Muscle of leg (tissue), 11 donors: ENCODE results near the gene SEC14L1. TPM values are rescaled to one million over a fixed set of nuclear protein-coding genes. Genes with fewer than 3 reads are reported as not detected.
"Not testable (repeated sequence)": the region's sequence is repeated elsewhere in the genome, so short reads cannot be mapped to it uniquely, and the experiment has no call there.

Experiments
- DNase-seq: peaks from one replicate; pipeline ENCODE4 v3.0.0; 2013
- H3K27ac ChIP-seq: one replicate; pipeline ENCODE4 v1.5.1; 2013; ENCODE audit warnings: mild to moderate bottlenecking, low read length, control low read depth
- H3K27me3 ChIP-seq: one replicate; pipeline ENCODE4 v1.6.1; 2013; ENCODE audit warnings: low read length; ENCODE audit not compliant: control insufficient read depth, insufficient read depth
- H3K36me3 ChIP-seq: one replicate; pipeline ENCODE4 v1.6.1; 2013; ENCODE audit warnings: low read length; ENCODE audit not compliant: control insufficient read depth, insufficient read depth
- H3K4me1 ChIP-seq: one replicate; pipeline ENCODE4 v1.6.1; 2013; ENCODE audit warnings: low read length; ENCODE audit not compliant: control insufficient read depth, insufficient read depth
- H3K4me3 ChIP-seq: one replicate; pipeline ENCODE4 v1.5.1; 2013; ENCODE audit warnings: low read length, control low read depth
- H3K9me3 ChIP-seq: replicated peaks from 2 replicates; pipeline ENCODE4 v1.6.1; 2013; ENCODE audit warnings: low read depth, low read length; ENCODE audit not compliant: control insufficient read depth
- WGBS: methylation state at CpG from one replicate; pipeline ENCODE4 v1.1.5; 2013; ENCODE audit warnings: missing lambda C conversion rate; ENCODE audit not compliant: insufficient coverage; 5-methylcytosine and 5-hydroxymethylcytosine counted together
- polyA plus RNA-seq, 8 donors: library from polyadenylated mRNA; unstranded; fragments of 120-200 nt; gene quantifications; one replicate each; pipeline versions ENCODE4 v1.2.1 to v1.2.3, GENCODE V29; 2013; ENCODE audit warnings: inconsistent platforms in 1 of 8, low replicate concordance in 1 of 8; ENCODE audit not compliant: insufficient read length in 8 of 8, insufficient read depth in 1 of 8
- total RNA-seq: library from RNA; stranded (reverse); fragments of 120-200 nt; gene quantifications from one replicate; pipeline ENCODE4 v1.2.4, GENCODE V29; 2013

The SEC14L1 gene
- total and polyA plus RNA-seq, 9 donors = 41.3 to 93.4 (median 82.4) TPM

DNA sequence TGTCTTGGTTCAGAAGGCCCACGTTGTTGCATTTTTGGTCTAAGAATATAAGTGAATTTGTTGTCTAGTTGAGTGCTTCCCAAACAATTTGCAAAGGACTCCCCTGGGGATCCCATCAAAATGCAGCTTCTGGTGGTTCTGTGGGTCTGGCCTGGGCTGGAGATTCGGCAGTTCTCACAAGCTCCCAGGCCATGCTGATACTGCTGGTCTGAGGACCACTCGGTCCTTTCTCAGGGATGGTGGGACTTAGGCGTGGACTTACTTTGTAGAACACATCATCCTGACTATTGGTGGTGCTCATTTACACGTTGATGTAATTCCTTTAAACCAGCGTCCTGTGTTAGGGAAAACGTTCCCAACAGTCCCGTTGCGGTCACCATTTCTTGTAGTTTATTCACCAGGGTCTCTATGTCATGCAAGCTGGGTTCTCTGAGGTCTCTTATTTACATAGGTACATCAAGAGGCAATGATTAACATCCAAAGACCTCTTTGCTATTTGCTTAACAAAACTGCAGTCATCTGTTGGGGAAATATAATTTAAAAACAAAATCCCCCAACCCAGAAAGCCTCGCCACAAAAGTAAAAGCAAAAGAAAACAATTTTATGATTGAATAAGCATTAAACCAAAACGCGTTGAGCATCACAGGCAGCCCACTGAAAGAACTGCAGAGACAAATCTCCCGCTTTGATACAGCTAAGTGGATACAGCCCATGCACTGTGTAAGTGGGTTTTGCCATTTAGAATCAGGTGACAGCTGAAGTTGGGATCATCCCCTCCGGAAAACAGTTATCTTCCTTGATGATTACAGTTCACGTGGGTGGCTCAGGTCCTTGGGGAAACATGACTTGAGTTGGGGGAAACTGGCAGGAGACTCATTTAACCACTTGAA is 39.0 kb upstream of the SEC14L1 start:
- H3K4me1 ChIP-seq = peaks cover 23% of the 10 kb centered on the region
- H3K27ac ChIP-seq = no peak overlapping the region
- H3K27me3 ChIP-seq = no peaks in the 10 kb centered on the region
- H3K4me3 ChIP-seq = no peak overlapping the region
- no peaks in the 10 kb centered on the region for H3K9me3 ChIP-seq
- 88% methylated on average over 2 of the region's 15 CpGs for WGBS
- peaks cover 8% of the 10 kb centered on the region for H3K36me3 ChIP-seq
- DNase-seq = no peak

DNA sequence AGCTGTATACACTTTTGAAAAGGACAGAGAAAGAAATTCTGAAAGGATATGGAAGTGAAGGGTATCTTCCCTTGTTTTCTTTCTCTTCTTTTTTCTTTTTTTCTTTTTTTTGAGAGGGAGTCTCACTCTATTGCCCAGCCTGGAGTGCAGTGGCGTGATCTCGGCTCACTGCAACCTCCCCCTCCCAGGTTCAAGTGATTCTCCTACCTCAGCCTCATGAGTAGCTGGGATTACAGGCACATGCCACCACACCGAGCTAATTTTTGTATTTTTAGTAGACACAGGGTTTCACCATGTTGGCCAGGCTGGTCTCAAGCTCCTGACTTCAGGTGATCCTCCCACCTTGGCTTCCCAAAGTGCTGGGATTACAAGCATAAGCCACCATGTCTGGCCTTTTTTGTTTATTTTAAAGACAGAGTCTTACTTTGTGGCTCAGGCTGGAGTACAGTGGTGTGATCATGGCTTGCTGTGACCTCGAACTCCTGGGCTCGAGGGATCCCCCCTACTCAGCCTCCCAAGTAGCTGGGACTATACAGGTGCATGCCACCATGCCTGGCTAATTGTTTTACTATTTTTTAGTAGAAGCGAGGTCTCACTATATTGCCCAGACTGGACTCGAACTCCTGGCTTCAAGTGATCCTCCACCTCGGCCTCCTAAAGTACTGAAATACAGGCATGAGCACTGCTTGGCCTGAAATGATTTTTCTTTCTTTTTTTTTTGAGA is 38.2 kb upstream of the SEC14L1 start:
- H3K27me3 ChIP-seq, H3K27ac ChIP-seq, H3K9me3 ChIP-seq, H3K36me3 ChIP-seq, H3K4me3 ChIP-seq, DNase-seq: not testable (repeated sequence)
- 100% methylated on average over 1 of the region's 8 CpGs for WGBS
- H3K4me1 ChIP-seq = peaks cover 19% of the 10 kb centered on the region

DNA sequence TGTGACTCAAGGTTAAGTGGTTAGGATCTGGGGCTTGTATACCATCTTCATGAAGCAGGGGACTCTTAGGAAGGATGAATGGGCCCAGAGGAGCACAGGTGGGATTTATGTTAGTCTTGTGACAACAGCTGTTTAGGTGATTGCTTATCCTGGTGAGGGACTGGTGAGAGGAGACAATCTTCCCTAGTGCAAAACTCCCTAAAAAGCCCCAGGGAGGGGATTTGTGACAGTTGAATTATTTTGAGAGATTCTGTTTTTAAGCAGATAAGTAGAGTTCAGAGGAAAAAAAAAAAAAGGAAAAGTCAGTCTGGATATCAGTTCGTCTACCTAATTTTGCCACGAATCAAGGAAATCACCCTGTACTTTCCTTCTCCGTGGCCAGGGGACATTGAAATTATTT is 35.1 kb upstream of the SEC14L1 start:
- no peaks in the 10 kb centered on the region for H3K36me3 ChIP-seq
- no peak overlapping the region for H3K27ac ChIP-seq
- WGBS = no CpG with 5 or more reads among the region's 3 CpGs
- DNase-seq = no peak
- H3K4me1 ChIP-seq = peaks cover 13% of the 10 kb centered on the region
- no peak overlapping the region for H3K4me3 ChIP-seq
- H3K9me3 ChIP-seq = no peaks in the 10 kb centered on the region
- H3K27me3 ChIP-seq = no peaks in the 10 kb centered on the region

DNA sequence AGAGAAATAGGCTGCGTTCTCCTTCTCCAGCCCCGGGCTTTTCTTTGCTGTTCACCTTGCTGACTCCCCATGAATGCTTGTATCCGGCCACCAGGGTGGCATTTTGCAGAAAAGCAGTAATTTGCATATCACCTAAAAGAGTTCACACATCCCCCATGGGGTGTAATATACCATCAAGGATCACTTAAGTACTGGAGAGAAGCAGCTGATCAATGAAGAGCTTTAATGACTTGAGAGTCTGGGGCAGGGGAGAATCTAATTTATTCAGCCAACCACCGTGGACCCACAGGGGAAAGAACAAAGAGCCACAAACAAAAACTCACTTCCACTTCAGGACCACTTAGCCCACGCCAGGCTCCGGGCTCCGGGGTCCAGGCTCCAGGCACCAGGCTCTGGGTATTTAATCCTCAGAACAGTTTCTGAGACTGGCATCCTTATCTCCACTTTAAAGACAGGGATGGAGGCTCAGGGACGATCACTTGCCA is 33.9 kb upstream of the SEC14L1 start:
- 50% methylated on average over 2 of the region's 8 CpGs for WGBS
- H3K36me3 ChIP-seq = no peaks in the 10 kb centered on the region
- H3K4me1 ChIP-seq = peaks cover 13% of the 10 kb centered on the region

DNA sequence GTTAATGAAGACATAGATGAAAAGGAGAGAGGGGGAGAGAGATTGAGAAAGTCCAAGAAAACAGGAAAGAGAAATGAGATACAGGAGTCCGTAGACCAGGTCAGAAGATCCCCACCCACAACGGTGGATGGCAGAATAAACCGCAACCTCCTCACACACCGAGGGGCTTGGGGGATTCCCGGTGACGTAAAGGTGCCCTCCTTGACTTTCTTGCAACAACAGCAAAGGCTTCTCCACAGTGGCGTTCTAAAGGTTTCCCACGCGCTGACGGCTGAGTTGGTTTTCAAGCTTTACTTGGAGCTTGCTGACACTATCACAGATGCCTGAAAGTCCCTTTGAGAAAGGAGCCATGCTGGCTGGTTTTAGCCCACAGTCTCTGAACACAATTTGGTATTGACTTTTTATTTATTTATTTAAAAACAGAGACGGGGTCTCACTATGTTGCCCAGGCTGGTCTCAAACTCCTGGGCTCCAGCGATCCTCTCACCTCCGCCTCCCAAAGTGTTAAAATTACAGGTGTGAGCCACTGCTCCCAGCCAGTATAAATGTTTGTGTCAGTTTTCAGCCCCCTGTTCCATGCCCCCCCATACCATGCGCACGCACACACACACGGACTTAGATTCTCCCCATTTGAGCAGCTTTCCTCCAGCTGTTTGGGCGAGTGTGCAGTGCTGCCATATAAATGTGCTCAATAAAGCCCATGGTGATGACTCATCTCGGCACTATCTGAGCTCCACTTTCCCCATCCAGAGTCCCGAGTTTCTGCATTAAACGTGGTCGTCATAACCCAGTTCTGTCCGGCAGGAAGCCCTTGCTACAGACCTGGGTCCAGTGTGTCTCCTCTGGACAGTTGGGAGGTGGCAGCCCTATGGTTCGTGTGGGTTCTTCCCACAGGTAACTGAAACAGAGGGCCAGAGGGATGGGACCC is 33.0 kb upstream of the SEC14L1 start:
- no peaks in the 10 kb centered on the region for H3K9me3 ChIP-seq
- DNase-seq = no peak
- H3K4me1 ChIP-seq = peaks cover 13% of the 10 kb centered on the region
- 83% methylated on average over 11 of the region's 23 CpGs for WGBS
- no peaks in the 10 kb centered on the region for H3K36me3 ChIP-seq
- no peaks in the 10 kb centered on the region for H3K27me3 ChIP-seq
- no peak overlapping the region for H3K27ac ChIP-seq
- H3K4me3 ChIP-seq = no peak overlapping the region

More for the DNA sequence above, 33.9 kb upstream of the SEC14L1 start:
- no peaks in the 10 kb centered on the region for H3K27me3 ChIP-seq
- H3K27ac ChIP-seq = no peak overlapping the region
- no peak for DNase-seq
- H3K4me3 ChIP-seq = no peak overlapping the region
- no peaks in the 10 kb centered on the region for H3K9me3 ChIP-seq

DNA sequence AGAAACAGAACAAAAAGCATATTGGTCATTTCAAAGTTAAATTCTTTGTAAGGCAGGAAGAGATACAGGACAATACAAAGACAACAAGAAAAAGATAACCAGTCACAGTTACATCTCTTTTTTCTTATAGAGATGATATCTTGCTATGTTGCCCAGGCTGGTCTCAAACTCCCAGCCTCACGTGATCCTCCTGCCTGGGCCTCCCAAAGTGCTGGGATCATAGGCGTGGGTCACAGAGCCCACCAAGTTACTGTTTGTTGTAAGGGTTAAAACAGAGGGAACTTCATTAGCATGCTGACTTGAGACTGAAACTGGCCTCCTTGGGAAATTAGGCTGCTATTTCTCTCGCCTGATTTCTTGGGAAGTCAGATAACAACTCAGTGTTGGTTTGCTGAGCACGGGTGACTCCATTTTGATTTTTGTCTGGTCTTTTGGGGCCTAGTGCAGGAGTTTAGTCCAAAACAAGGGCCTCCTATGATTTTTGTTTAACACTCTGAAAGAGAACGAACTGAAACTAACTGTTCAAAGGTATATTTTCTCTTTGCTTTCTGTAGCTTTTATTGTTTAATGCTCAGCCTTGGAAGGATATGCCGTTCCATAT is 31.5 kb upstream of the SEC14L1 start:
- H3K27me3 ChIP-seq = no peaks in the 10 kb centered on the region
- H3K27ac ChIP-seq = peak overlapping the region; percentile 79
- H3K4me1 ChIP-seq = peaks cover 13% of the 10 kb centered on the region
- 45% methylated on average over 3 of the region's 6 CpGs for WGBS
- no peaks in the 10 kb centered on the region for H3K9me3 ChIP-seq
- DNase-seq = no peak
- H3K4me3 ChIP-seq = no peak overlapping the region
- H3K36me3 ChIP-seq = no peaks in the 10 kb centered on the region

DNA sequence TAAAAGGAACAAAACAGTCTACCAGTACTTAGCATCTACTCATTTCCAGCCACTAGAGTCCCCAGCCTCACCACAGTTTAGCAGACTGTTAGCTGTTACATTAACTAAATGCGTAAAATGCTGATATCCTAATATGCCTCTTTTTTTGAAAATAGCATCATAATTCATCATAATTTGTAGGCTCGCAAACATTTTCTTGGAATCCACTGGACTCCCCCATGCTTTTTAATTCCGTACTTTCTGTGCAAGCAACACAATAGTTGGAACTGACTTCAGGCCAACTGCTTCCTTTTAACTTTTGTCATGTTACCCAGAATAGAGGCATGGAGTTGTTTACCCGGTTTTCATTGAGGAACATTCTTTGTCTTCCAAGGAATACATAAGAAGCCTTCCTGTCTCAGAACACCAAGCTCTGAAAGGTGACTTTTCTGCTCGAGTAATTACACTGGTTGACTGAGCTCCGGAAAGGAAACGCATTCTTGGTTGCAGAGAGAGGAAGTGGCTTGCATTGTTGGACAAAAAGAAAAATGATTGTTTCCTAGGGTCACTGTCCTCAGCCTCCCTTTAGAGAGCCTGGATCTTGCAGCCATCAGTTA is 30.9 kb upstream of the SEC14L1 start:
- WGBS = 0% methylated on average over 3 of the region's 7 CpGs

DNA sequence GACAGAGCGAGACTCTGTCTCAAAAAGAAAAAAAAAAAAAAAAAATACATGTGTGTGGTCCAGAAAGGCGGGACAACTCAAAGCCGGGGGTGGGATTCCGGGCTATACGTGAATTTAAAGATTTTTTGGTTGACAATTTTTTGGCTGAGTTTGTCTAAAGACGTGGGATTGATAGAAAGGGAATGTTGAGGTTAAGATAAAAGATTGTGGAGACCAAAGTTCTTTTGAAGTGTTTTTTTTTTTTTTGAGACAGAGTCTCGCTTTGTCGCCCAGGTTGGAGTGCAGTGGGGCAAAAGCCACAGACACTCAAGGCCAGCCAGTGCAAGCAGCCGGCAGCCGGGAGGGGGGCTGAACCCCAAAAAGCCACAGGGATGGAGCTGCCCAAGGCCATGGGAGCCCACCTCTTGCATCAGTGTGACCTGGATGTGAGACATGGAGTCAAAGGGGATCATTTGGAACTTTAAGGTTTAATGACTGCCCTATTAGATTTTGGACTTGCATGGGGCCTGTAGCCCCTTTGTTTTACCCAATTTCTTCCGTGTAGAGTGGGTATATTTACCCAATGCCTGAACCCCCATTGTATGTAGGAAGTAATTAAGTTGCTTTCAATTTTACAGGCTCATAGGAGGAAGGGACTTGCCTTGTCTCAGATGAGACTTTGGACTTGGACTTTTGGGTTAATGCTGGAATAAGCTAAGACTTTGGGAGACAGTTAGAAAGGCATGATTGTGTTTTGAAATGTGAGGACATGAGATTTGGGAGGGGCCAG is 29.4 kb upstream of the SEC14L1 start:
- Histone ChIP-seq H3K4me1 (peaks cover 18% of the 10 kb centered on the region), H3K27ac (peak overlapping the region; percentile 15)
- not testable (repeated sequence) for H3K9me3 ChIP-seq, H3K4me3 ChIP-seq, DNase-seq, H3K27me3 ChIP-seq, H3K36me3 ChIP-seq
- WGBS = 95% methylated on average over 9 of the region's 11 CpGs

More for the DNA sequence above, 30.9 kb upstream of the SEC14L1 start:
- H3K4me1 ChIP-seq = peaks cover 13% of the 10 kb centered on the region
- H3K27ac ChIP-seq = peak overlapping the region; percentile 79
- no peaks in the 10 kb centered on the region for H3K27me3 ChIP-seq
- no peaks in the 10 kb centered on the region for H3K9me3 ChIP-seq
- peak; percentile 75 for DNase-seq
- H3K4me3 ChIP-seq = no peak overlapping the region
- H3K36me3 ChIP-seq = no peaks in the 10 kb centered on the region

DNA sequence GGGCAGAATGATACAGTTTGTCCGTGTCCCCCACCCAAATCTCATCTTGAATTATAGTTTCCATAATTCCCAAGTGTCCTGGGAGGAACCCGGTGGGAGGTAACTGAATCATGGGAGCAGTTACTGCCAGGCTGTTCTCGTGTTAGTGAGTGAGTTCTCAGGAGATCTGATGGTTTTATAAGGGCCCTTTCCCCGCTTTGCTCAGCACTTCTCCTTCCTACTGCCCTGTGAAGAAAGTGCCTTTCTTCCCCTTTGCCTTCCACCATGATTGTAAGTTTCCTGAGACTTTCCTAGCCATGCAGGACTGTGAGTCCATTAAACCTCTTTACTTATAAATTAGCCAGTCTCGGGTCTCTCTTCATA is 28.9 kb upstream of the SEC14L1 start:
- no peak for DNase-seq
- H3K4me1 ChIP-seq = peaks cover 21% of the 10 kb centered on the region
- H3K27me3 ChIP-seq = no peaks in the 10 kb centered on the region
- H3K9me3 ChIP-seq = no peaks in the 10 kb centered on the region
- no CpG with 5 or more reads among the region's 5 CpGs for WGBS
- no peaks in the 10 kb centered on the region for H3K36me3 ChIP-seq
- peak overlapping the region; percentile 35 for H3K27ac ChIP-seq
- no peak overlapping the region for H3K4me3 ChIP-seq
